HG02840 (cell line): ENCODE results near the gene TTLL8.

Experiments
- ATAC-seq: cut with Tn5 transposase; IDR thresholded peaks from one replicate; pipeline ENCODE4 v1.9.1; 2021; ENCODE audit warnings: mild to moderate bottlenecking, moderate library complexity, moderate number of reproducible peaks; ENCODE audit not compliant: unreplicated experiment, low FRiP score

TTLL8 gene

DNA sequence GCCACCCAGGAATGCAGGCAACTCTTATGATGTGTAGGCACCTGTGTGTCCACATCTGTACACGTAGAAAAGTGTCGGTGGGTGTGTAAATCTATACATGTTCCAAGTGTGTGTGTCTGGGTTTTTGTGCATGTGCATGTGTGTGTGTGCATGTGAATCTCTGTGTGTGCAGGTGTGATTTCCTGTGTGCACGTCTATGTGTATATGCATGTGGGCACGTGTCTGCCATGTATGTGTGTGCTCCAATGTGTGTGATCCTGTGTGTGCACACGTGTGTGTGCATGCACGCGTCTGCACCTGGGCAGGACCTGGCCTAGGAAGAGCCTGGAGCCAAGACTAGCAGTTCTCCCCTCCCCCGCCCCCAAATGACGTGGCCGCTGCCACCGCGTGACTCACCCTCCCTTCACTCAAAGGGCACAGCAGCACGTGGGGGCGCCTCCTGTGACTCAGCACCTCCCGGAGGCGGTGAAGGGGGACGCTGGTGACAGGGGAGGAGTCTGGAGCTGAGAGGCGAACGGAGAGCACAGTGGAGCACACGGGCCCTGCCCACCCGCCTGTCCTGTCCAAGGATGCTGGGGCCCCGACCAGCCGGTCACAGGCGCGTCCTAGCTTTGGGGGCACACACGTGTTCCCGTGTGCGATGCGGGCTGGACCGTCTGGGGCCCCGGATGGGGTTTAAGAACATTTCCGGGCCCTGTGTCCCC is 87.4 kb downstream of the TTLL8 start:
- peak; percentile 56 for ATAC-seq

DNA sequence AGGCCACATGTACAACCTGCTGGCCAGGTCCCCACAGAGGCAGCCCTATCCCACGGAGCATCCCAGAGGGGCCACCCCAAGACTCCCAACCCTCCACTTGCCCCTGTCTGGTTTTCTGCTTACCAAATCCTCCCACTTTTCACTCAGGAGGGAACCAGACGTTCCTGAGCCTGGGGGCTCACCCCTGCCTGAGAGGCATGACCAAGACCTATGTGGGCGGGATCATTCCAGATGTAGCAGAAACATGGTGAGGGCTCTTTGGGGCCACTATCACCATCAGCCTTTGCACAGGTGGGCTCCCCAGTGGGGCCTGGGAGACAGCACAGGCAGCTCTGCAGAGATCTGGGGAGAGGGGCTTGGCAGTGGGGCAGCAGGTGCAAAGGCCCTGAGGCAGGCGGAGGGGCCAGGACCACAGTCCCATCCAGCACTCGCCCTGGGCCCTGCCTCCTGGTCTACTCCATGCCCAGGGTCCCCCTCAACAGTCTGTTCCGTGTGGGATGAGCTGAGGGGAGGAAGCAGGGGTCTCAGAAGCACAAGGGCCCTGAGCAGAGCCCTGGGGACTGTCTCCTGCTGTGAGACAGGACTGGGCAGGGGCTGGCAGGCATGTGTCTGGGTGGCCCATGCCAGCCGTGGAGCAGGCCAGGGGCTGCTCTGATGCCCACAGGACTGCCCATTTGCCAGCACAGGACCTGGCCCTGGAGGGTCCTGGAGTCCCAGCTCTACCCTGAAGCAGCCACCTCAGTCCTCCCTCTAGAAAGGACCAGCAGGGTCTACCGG is 88.2 kb downstream of the TTLL8 start:
- no peak for ATAC-seq

DNA sequence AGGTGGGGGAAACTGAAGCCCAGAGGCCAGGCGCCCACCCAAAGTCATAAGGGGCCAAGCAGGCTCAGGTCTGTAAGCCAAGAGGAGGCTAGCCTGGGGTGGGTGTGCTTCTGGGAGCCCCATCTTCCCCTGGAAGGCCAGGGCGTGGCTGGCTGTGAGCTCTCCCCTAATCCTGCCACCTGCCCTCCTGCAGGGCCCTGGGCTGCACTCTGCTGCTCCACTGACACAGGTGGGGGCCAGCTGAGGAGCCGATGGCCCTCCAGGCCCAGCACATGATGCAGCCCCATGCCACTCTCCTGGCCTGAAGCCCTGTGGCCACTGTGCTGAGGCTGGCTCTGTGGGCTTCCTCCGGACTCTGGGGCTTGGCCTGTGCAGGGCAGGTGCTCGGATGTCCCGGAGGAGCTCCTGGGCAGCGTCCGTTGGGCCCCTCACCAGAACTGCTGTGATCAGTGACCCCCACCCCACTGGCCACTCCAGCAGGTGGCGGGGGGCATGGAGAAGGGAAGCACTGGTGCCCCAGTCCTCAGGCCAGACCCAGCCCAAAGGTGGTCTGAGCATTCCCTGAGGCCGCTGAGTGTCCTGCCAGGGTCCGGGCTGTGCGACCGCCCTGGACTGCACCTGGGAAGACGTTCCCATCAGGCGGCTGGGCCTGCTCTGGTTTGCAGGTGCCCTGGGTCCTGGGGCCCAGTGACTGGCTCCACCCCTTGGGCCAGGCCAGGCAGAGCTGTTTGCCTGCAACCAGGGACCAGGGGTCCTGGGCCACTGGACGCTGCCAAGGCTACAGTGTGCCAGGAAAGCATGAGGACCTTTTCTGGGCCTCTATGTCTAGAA is 89.1 kb downstream of the TTLL8 start:
- ATAC-seq = no peak
